ES-I3 (cell line): ENCODE data around the gene CIDEB.

Experiments
- H3K36me3 ChIP-seq: 2 replicates; pipeline ENCODE4 v1.6.1; 2013; ENCODE audit warnings: mild to moderate bottlenecking, low read length, control low read depth, moderate library complexity; ENCODE audit not compliant: insufficient read depth
- H3K4me1 ChIP-seq: 2 replicates; pipeline ENCODE4 v1.6.1; 2013; ENCODE audit warnings: mild to moderate bottlenecking, control low read depth, low read length; ENCODE audit not compliant: insufficient read depth
- H3K9ac ChIP-seq: 2 replicates; pipeline ENCODE4 v1.6.1; 2013; ENCODE audit warnings: low read depth, mild to moderate bottlenecking, low read length, moderate library complexity
- H3K9me3 ChIP-seq: 2 replicates; pipeline ENCODE4 v1.6.1; 2013; ENCODE audit warnings: mild to moderate bottlenecking, low read length, moderate library complexity; ENCODE audit not compliant: control insufficient read depth, insufficient read depth

The CIDEB gene

DNA sequence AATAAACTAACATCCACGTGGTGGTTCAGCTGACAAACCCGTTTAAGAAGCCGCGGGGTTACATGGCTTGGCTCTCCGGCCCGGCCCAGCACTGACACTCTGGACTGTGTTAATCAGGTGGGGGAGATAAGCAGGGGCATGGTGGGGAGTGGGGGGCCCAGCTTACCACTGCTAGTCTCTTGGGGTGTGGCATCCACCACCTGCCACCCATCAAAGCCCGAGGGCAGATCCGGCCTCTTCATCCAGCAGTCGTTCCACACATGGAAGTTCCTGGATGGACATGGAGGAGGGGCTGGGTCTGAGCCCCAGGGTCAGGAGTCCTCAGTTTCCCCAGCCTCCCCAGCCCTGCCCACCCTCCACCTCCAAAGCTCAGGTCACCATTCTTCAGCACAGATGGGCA is 49.7 kb downstream of the CIDEB start:
- Histone ChIP-seq H3K9ac (no peak overlapping the region), H3K4me1 (0 out of 2 replicates have a peak, but pooled peaks cover under 1% of the 10 kb centered on the region), H3K36me3 (no peaks in the 10 kb centered on the region), H3K9me3 (no peaks in the 10 kb centered on the region)

DNA sequence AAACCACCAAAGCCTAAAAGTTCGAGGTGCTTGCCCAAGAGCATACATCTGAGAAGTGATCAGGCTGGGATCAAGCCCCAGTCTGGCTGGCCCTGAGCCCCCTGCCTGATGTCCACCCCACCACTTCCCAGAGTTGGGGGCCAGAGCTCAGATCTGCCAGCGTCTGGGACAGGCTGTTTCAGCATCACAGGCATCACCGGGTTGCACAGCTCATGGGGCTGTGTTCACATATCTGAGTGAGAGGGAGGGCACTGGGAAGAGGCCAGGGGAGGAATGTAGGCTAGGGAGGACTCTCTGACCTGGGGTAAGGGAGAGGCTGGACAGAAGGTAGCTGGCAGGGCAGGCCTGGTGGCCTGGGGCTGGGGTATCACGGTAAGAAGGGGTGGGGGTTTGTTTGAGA is 50.8 kb downstream of the CIDEB start:
- Histone ChIP-seq H3K9me3 (no peaks in the 10 kb centered on the region), H3K4me1 (no peaks in the 10 kb centered on the region; the same call in 1 of the 2 replicates), H3K36me3 (no peaks in the 10 kb centered on the region), H3K9ac (no peak overlapping the region)

DNA sequence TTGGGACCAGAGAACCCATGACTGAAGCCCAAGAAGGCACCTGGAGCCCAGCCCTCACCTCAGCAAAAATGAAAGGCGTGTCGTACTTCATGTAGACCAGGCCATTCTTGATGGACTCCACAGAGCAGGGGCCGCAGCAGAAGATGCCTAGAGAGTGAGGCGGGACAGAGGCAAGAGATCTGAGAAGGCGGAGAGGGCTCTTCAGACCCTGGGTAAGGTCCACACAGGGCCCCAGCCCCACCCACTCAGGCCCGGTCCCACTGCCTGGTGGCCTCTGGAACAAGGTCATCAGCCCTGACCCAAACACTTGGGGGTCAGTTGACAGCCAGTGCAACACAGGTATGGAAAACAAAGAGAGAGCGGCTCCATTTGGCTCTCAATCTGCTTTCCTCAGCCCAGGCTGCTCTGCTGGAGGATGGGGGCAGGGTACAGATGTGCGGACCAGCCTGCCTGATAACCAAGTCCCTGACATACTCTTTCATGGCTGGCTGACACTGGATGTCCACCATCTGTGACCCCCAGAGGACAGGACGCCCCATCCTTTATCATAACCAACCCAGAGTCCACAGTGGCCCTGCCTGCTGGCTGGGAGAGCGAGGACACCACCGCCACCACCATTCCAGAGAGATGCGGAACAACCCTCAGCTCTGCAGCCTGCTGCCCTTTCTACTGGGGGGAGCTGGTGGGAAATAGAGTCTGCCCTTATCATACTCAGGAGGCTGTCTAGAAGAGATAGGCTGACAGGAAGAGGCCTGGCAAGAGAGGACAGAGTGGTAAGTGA is 51.7 kb downstream of the CIDEB start:
- no peak overlapping the region for H3K9ac ChIP-seq
- H3K36me3 ChIP-seq = no peaks in the 10 kb centered on the region
- no peaks in the 10 kb centered on the region; the same call in 1 of the 2 replicates for H3K4me1 ChIP-seq
- no peaks in the 10 kb centered on the region for H3K9me3 ChIP-seq

DNA sequence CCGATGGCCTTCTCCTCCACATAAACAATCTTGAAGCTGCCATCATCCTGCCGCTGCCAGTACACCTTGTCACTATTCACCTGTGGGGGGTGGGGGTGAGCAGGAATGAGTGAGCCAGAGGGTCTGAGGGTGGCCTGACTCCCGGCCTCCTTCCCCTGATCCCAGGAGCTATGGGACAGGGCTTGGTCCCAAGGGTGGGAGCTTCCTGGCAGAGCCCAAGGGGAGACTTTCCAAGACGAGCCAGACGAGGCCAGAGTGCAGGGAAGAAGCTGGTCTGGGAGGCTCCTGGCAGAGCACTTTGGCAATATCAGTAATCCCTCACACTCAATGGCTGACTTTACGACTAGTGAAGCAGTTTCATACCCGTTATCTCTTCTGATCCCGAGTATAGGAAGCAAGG is 52.3 kb downstream of the CIDEB start:
- Histone ChIP-seq H3K4me1 (no peaks in the 10 kb centered on the region; the same call in 1 of the 2 replicates), H3K9ac (no peak overlapping the region), H3K9me3 (no peaks in the 10 kb centered on the region), H3K36me3 (no peaks in the 10 kb centered on the region)
